Liver (tissue), 9 donors: ENCODE measurements around the gene CSNK1A1L. TPM values are rescaled to one million over a fixed set of nuclear protein-coding genes. Genes with fewer than 3 reads are reported as not detected.

ENCODE experiments used
- DNase-seq: peaks from one replicate; pipeline ENCODE4 v3.0.0-alpha.2; 2017; ENCODE audit warnings: low spot score
- H3K27ac ChIP-seq, 2 donors: one replicate each; pipeline ENCODE4 v1.7.0; 2013; ENCODE audit warnings: inconsistent platforms in 2 of 2, low read length in 2 of 2, control low read depth in 1 of 2, low read depth in 1 of 2, mild to moderate bottlenecking in 1 of 2
- H3K27me3 ChIP-seq, 4 donors: one replicate each; pipeline versions ENCODE4 v1.6.1 to v1.7.0; 2013; ENCODE audit warnings: low read length in 3 of 4, inconsistent platforms in 1 of 4, mild to moderate bottlenecking in 1 of 4, moderate library complexity in 1 of 4; ENCODE audit not compliant: control insufficient read depth in 4 of 4, insufficient read depth in 4 of 4
- H3K36me3 ChIP-seq, 4 donors: one replicate each; pipeline versions ENCODE4 v1.6.1 to v1.7.0; 2013; ENCODE audit warnings: low read length in 3 of 4, mild to moderate bottlenecking in 3 of 4, low read depth in 1 of 4, moderate library complexity in 1 of 4; ENCODE audit not compliant: control insufficient read depth in 4 of 4, insufficient read depth in 3 of 4
- H3K4me1 ChIP-seq, 4 donors: one replicate each; pipeline versions ENCODE4 v1.6.1 to v1.7.0; 2013; ENCODE audit warnings: low read length in 3 of 4, mild to moderate bottlenecking in 3 of 4, moderate library complexity in 1 of 4; ENCODE audit not compliant: control insufficient read depth in 4 of 4, insufficient read depth in 4 of 4
- H3K4me3 ChIP-seq, 3 donors: one replicate each; pipeline versions ENCODE4 v1.6.1 to v1.7.0; 2013; ENCODE audit warnings: low read length in 3 of 3, control low read depth in 1 of 3, low read depth in 1 of 3, mild to moderate bottlenecking in 1 of 3
- H3K9ac ChIP-seq, 2 donors: one replicate each; pipeline ENCODE4 v1.7.0; 2013; ENCODE audit warnings: low read length in 2 of 2, mild to moderate bottlenecking in 2 of 2, moderate library complexity in 2 of 2, control low read depth in 1 of 2, low read depth in 1 of 2
- H3K9me3 ChIP-seq, 4 donors: one replicate each; pipeline versions ENCODE4 v1.6.1 to v1.7.0; 2013; ENCODE audit warnings: low read length in 3 of 4; ENCODE audit not compliant: control insufficient read depth in 4 of 4
- EGR1 ChIP-seq, 2 donors: IDR thresholded peaks; 2 replicates each; pipeline ENCODE4 v1.6.1; 2016 to 2018; ENCODE audit warnings: antibody characterized with exemption in 2 of 2, low read depth in 2 of 2
- FOXA2 ChIP-seq: IDR thresholded peaks from 2 replicates; pipeline ENCODE4 v1.6.1; 2016; ENCODE audit warnings: antibody characterized with exemption
- GABPA ChIP-seq, 2 donors: IDR thresholded peaks in 1 of 2; conservative IDR thresholded peaks in 1 of 2; 2 replicates each; pipeline ENCODE4 v1.6.1; 2016; ENCODE audit warnings: antibody characterized with exemption in 2 of 2, mild to moderate bottlenecking in 1 of 2, moderate library complexity in 1 of 2
- HNF4G ChIP-seq: IDR thresholded peaks from 2 replicates; pipeline ENCODE4 v1.6.1; 2016; ENCODE audit warnings: antibody characterized with exemption
- JUND ChIP-seq, 2 donors: IDR thresholded peaks; 2 replicates each; pipeline ENCODE4 v1.6.1; 2016; ENCODE audit warnings: antibody characterized with exemption in 2 of 2
- RAD21 ChIP-seq, 2 donors: IDR thresholded peaks; 2 replicates each; pipeline ENCODE4 v1.6.1; 2016; ENCODE audit warnings: antibody characterized with exemption in 2 of 2, mild to moderate bottlenecking in 2 of 2
- SP1 ChIP-seq: IDR thresholded peaks from 2 replicates; pipeline ENCODE4 v1.6.1; 2018; ENCODE audit warnings: antibody characterized with exemption, mild to moderate bottlenecking
- WGBS: extraction: QIAGEN DNeasy Blood & Tissue Kit; methylation state at CpG from one replicate; pipeline ENCODE4 v1.1.7; 2013; 5-methylcytosine and 5-hydroxymethylcytosine counted together
- polyA plus RNA-seq, 2 donors: library from polyadenylated mRNA; stranded (reverse) in 1 of 2; unstranded in 1 of 2; fragments of 200-250 nt in 1 of 2; fragments of >200 nt in 1 of 2; fragmentation: Nextera tagmentation in 1 of 2; extraction: Ambion mirVana in 1 of 2; gene quantifications; one replicate each; pipeline versions ENCODE4 v1.2.1 to v1.2.3, GENCODE V29; 2013 to 2015
- total RNA-seq, 2 donors: library from RNA; depleted of rRNA; stranded (reverse); fragments of >200 nt; gene quantifications; one replicate each; pipeline ENCODE4 v1.2.3, GENCODE V29; 2014
- TF ChIP-seq, protein P1 (sequence below): IDR thresholded peaks from 2 replicates; pipeline ENCODE4 v1.6.1; 2016; ENCODE audit warnings: antibody characterized with exemption, mild to moderate bottlenecking
- donor health status: healthy.
- donor health status: healthy.
- donor health status: healthy.
- donor health status: healthy.
- donor health status: healthy.

The CSNK1A1L gene
- total and polyA plus RNA-seq, 4 donors, result not detected

DNA sequence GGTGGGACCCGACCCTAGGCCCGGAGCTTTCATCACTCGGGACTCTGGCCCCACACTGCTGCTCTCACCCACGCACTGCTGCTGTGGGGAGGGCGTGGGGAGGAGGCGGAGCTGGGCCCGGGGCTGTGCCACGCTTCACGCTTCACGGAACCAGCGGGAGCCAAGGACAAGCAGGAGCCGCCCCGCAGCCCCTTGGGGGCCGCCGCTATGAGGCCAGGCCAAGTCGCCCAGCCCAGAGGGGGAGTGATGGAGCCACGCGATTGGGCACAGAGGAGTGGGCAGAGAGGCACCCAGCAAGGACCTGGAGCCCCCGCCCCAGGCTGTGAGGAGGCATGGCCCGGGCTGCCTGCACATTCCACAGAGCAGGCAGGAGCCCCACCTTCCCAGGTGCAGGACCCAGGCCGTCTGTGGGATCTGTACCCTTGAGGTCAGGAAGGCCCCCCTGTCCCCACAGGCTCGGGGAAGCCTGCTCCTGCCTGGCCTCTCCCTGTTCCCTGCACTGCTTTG, 35.8 kb downstream of the CSNK1A1L start (continued):
- TF ChIP-seq, protein P1, sequence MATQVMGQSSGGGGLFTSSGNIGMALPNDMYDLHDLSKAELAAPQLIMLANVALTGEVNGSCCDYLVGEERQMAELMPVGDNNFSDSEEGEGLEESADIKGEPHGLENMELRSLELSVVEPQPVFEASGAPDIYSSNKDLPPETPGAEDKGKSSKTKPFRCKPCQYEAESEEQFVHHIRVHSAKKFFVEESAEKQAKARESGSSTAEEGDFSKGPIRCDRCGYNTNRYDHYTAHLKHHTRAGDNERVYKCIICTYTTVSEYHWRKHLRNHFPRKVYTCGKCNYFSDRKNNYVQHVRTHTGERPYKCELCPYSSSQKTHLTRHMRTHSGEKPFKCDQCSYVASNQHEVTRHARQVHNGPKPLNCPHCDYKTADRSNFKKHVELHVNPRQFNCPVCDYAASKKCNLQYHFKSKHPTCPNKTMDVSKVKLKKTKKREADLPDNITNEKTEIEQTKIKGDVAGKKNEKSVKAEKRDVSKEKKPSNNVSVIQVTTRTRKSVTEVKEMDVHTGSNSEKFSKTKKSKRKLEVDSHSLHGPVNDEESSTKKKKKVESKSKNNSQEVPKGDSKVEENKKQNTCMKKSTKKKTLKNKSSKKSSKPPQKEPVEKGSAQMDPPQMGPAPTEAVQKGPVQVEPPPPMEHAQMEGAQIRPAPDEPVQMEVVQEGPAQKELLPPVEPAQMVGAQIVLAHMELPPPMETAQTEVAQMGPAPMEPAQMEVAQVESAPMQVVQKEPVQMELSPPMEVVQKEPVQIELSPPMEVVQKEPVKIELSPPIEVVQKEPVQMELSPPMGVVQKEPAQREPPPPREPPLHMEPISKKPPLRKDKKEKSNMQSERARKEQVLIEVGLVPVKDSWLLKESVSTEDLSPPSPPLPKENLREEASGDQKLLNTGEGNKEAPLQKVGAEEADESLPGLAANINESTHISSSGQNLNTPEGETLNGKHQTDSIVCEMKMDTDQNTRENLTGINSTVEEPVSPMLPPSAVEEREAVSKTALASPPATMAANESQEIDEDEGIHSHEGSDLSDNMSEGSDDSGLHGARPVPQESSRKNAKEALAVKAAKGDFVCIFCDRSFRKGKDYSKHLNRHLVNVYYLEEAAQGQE, result no peak
- no peak for TF ChIP-seq HNF4G
- TF ChIP-seq JUND (IDR thresholded peaks at IDR 0.05), result no peak

DNA sequence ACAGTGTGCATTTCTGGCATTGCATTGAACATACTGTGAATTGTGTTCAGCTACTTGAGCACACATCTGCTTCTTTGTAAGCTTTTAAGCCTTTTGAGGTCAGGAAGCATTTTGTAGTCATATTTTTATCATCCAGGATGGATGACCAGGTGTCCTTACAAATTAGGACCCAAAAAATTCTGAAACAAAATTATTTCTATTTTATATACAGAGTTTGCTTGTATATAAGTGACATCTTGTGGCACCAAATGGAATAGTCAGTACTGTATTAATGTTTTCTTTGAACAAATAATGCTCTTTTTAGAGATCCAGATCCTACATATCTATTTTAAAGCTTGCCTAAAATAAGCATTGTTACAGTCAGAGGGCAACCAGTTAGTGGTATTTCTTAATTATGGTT, 36.5 kb downstream of the CSNK1A1L start:
- H3K9ac ChIP-seq, result no peak overlapping the region
- TF ChIP-seq SP1, result no peak
- TF ChIP-seq RAD21 (IDR thresholded peaks at IDR 0.05), result peak; percentile 60 to 63
- no peaks in the 10 kb centered on the region for H3K36me3 ChIP-seq
- no peak for DNase-seq
- peaks cover 0 to 8% (median 0%) of the 10 kb centered on the region in 4 donors for H3K4me1 ChIP-seq
- H3K27me3 ChIP-seq, result no peaks in the 10 kb centered on the region
- no peaks in the 10 kb centered on the region for H3K9me3 ChIP-seq
- H3K4me3 ChIP-seq, result no peak overlapping the region
- H3K27ac ChIP-seq, result no peak overlapping the region

DNA sequence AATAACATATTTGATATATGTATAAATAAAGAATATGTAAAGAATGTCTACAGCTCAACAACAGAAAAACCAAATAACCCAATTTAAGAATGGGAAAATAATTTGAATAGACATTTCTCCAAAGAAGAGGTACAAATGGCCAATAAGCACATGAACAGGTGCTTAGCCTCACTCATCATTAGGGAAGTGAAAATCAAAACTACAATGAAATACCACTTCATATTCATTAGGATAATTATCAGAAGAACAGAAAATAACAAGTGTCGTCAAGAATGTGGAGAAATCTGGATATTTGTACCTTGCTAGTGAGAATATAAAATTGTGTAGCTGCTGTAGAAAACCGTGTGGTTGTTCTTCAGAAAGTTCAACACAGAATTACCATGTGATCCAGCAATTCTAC, 37.6 kb downstream of the CSNK1A1L start:
- H3K4me1 ChIP-seq, result peaks cover 0 to 8% (median 0%) of the 10 kb centered on the region in 4 donors
- DNase-seq, result no peak

More for the DNA sequence above, 37.6 kb downstream of the CSNK1A1L start:
- Histone ChIP-seq H3K9me3 (no peaks in the 10 kb centered on the region), H3K9ac (no peak overlapping the region), H3K4me3 (no peak overlapping the region), H3K36me3 (no peaks in the 10 kb centered on the region), H3K27ac (no peak overlapping the region), H3K27me3 (no peaks in the 10 kb centered on the region)
- WGBS, result 72% methylated on average over 2 of the region's 2 CpGs
- no peak for TF ChIP-seq JUND (IDR thresholded peaks at IDR 0.05)
- TF ChIP-seq EGR1 (IDR thresholded peaks at IDR 0.05; ENCODE audit: low read depth in 2 of 2), result no peak
- no peak for TF ChIP-seq GABPA (IDR thresholded peaks at IDR 0.05 in 1 of 2, conservative IDR thresholded peaks at IDR 0.05 in 1 of 2)
- TF ChIP-seq FOXA2, result no peak
- TF ChIP-seq, protein P1, result no peak
